Measurements from ENCODE around the gene ELN. TPM values are rescaled to one million over a fixed set of nuclear protein-coding genes. Genes with fewer than 3 reads are reported as not detected.

Gene ELN
- total and polyA plus RNA-seq, 2 of the 8 experiments (the other 6 are each of a cell fraction or from before 2014, with no cell fraction given) = 5.1 to 5.6 TPM

DNA sequence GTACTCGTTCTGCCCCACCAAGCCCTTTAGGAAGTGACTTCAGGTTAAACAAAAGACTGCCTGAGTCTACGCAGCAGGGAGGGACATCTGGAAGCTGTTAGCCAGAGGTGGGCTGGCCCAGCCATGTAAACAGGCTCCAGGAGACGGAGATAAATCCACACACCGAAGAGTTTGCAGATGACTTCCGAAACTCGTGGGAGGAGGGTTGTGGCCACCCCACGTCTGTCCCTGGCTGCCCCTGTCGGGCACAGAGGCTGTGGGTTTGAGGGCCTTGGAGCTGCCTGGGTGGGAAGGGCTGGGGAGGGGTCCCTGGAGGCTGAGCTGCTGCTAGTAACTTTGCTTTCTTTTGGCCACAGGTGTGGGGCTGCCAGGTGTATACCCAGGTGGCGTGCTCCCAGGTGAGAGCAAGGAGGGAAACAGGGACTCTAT lies 15.6 kb downstream of the ELN start:
- Histone ChIP-seq H3K56ac (replicated peaks; ENCODE audit: insufficient read length, low read depth, low read length) (no peak overlapping the region), H2BK12ac (ENCODE audit: low read depth, low read length) (peak overlapping the region; percentile 69; the same call in 1 of the 2 replicates), H3K4me3 (ENCODE audit: extremely low read depth in 1 of 4, insufficient read depth in 2 of 4, low read depth in 3 of 4, low read length in 4 of 4) (peak overlapping the region in 1 of 4 experiments; percentile 26; a peak in 1 of 8 replicates), H3K36me3 (ENCODE audit: control insufficient read depth in 2 of 4, insufficient read depth in 4 of 4, low read length in 3 of 4) (no peaks in the 10 kb centered on the region), H4K8ac (ENCODE audit: extremely low read depth, insufficient read depth, low read length) (peak overlapping the region; percentile 85; the same call in 1 of the 2 replicates), H3K27me3 (replicated peaks in 1 of 4; ENCODE audit: control insufficient read depth in 3 of 4, extremely low read depth in 1 of 4, insufficient read depth in 3 of 4, low read length in 3 of 4) (no peaks in the 10 kb centered on the region), H2AK5ac (ENCODE audit: low read depth, low read length) (no peak overlapping the region), H4K20me1 (replicated peaks in 1 of 2; ENCODE audit: control insufficient read depth in 1 of 2, insufficient read depth in 2 of 2, low read length in 2 of 2) (no peaks in the 10 kb centered on the region), H2BK5ac (ENCODE audit: low read depth, low read length) (peak overlapping the region; percentile 84; the same call in 1 of the 2 replicates), H3K4me1 (replicated peaks in 1 of 4; ENCODE audit: control insufficient read depth in 3 of 4, insufficient read depth in 4 of 4, low read length in 3 of 4) (peaks cover 0 to 22% (median 18%) of the 10 kb centered on the region in 4 experiments; a peak in 6 of 7 replicates), H3K79me2 (ENCODE audit: control insufficient read depth in 1 of 2, insufficient read depth in 2 of 2, low read length in 2 of 2) (no peaks in the 10 kb centered on the region), H2AFZ (ENCODE audit: low read length) (0 out of 2 replicates have a peak overlapping the region, but pooled peaks have one; percentile 64), H2BK20ac (ENCODE audit: low read length) (0 out of 2 replicates have a peak overlapping the region, but pooled peaks have one; percentile 80), H4K91ac (replicated peaks; ENCODE audit: insufficient read length, low read length) (peak overlapping the region; percentile 69), H2BK120ac (replicated peaks; ENCODE audit: low read depth, low read length) (peak overlapping the region; percentile 47), H3K14ac (ENCODE audit: insufficient read length) (no peak overlapping the region), H2BK15ac (ENCODE audit: low read length) (no peak overlapping the region), H3K4me2 (ENCODE audit: insufficient read depth in 1 of 2, low read depth in 2 of 2, low read length in 2 of 2) (peak overlapping the region in 1 of 2 experiments; percentile 47; a peak in 3 of 4 replicates), H3K23me2 (ENCODE audit: low read depth, low read length) (peaks cover under 1% of the 10 kb centered on the region; the same call in 1 of the 2 replicates), H3K23ac (ENCODE audit: insufficient read length) (no peak overlapping the region), H3K9me3 (ENCODE audit: insufficient read depth in 2 of 2, low read depth in 1 of 2, low read length in 1 of 2) (no peaks in the 10 kb centered on the region), H3K4ac (replicated peaks; ENCODE audit: insufficient read length, low read depth, low read length) (no peak overlapping the region), H3K79me1 (ENCODE audit: low read depth, low read length) (no peaks in the 10 kb centered on the region), H3K27ac (ENCODE audit: low read depth, low read length) (peak overlapping the region; percentile 52; the same call in 1 of the 2 replicates), H3K9ac (replicated peaks in 1 of 4; ENCODE audit: extremely low read depth in 1 of 4, low read depth in 3 of 4, low read length in 3 of 4) (peak overlapping the region in 1 of 4 experiments; percentile 33; a peak in 2 of 7 replicates), H3K18ac (ENCODE audit: extremely low read depth, low read length) (peak overlapping the region; percentile 83; the same call in 1 of the 2 replicates), H4K5ac (ENCODE audit: insufficient read length, low read depth, low read length) (no peak overlapping the region)
- FAIRE-seq = no peak
- 58% methylated on average over 9 of the region's 9 CpGs; no CpG with 5 or more reads in 1 of the 2 experiments for WGBS, 2 experiments (ENCODE audit: extremely low coverage in 1 of 2, insufficient coverage in 1 of 2, insufficient read length in 1 of 2, insufficient replicate concordance in 2 of 2, low coverage in 1 of 2, low lambda C conversion rate in 2 of 2, missing lambda C conversion rate in 1 of 2)
- CTCF ChIA-PET (ENCODE audit: partially characterized antibody) = interaction anchor here (0.8 to 2.9 kb wide), 5 partner anchors 15 to 161 kb away, joined by 3 to 16 read pairs (median 7); no protein-coding TSS in a partner anchor
- TF ChIP-seq POLR2A (IDR thresholded peaks at IDR 0.05; ENCODE audit: control extremely low read depth in 1 of 2, low read depth in 2 of 2, low read length in 2 of 2) = 0 out of 3 replicates have a peak, but pooled peaks of 1 of the 2 experiments have one; percentile 29
- TF ChIP-seq CTBP2 (IDR thresholded peaks at IDR 0.05; ENCODE audit: borderline replicate concordance, insufficient read depth, insufficient read length, low read length) = no peak
- TF ChIP-seq, protein P1, sequence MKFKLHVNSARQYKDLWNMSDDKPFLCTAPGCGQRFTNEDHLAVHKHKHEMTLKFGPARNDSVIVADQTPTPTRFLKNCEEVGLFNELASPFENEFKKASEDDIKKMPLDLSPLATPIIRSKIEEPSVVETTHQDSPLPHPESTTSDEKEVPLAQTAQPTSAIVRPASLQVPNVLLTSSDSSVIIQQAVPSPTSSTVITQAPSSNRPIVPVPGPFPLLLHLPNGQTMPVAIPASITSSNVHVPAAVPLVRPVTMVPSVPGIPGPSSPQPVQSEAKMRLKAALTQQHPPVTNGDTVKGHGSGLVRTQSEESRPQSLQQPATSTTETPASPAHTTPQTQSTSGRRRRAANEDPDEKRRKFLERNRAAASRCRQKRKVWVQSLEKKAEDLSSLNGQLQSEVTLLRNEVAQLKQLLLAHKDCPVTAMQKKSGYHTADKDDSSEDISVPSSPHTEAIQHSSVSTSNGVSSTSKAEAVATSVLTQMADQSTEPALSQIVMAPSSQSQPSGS (IDR thresholded peaks at IDR 0.05; ENCODE audit: low read length) = no peak
- TF ChIP-seq TCF12 (IDR thresholded peaks at IDR 0.05; ENCODE audit: low read depth, low read length) = peak; percentile 93
- peak; percentile 77 for TF ChIP-seq NANOG (IDR thresholded peaks at IDR 0.05; ENCODE audit: insufficient read depth, low read depth, low read length, poor library complexity, severe bottlenecking)
- TF ChIP-seq EP300 (IDR thresholded peaks at IDR 0.05; ENCODE audit: borderline replicate concordance in 1 of 2, low read depth in 2 of 2, low read length in 2 of 2) = peak in 1 of 2 experiments; percentile 49; a peak in 1 of 3 replicates
- no peak for TF ChIP-seq HDAC6 (IDR thresholded peaks at IDR 0.05; ENCODE audit: low read depth, low read length)
- no peak for TF ChIP-seq TBP (IDR thresholded peaks at IDR 0.05; ENCODE audit: low read depth, low read length)
- TF ChIP-seq POLR2AphosphoS5 (IDR thresholded peaks at IDR 0.05; ENCODE audit: low read depth, low read length) = 0 out of 2 replicates have a peak, but pooled peaks have one; percentile 6
- DNase-seq (ENCODE audit: low read depth in 1 of 2, low spot score in 2 of 2) = no peak
- POLR2A ChIA-PET (ENCODE audit: partially characterized antibody) = interaction anchor here (1.2 to 1.8 kb wide), 5 partner anchors 9 to 139 kb away, joined by 3 to 5 read pairs (median 3); no protein-coding TSS in a partner anchor
